Vein endothelial cell (primary cell): ENCODE data around the gene S1PR2. TPM values are rescaled to one million over a fixed set of nuclear protein-coding genes. Genes with fewer than 3 reads are reported as not detected.

Experiments
- small RNA-seq: library from RNA; depleted of rRNA; stranded (forward); fragments of <200 nt; gene quantifications from one replicate; pipeline ENCODE3, GENCODE V24; 2012
- total RNA-seq: library from RNA; depleted of rRNA; stranded (reverse); fragments of >200 nt; gene quantifications from 2 replicates; pipeline ENCODE4 v1.2.3, GENCODE V29; 2012

Gene S1PR2, protein sequence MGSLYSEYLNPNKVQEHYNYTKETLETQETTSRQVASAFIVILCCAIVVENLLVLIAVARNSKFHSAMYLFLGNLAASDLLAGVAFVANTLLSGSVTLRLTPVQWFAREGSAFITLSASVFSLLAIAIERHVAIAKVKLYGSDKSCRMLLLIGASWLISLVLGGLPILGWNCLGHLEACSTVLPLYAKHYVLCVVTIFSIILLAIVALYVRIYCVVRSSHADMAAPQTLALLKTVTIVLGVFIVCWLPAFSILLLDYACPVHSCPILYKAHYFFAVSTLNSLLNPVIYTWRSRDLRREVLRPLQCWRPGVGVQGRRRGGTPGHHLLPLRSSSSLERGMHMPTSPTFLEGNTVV
- total RNA-seq, result 1.6 and 1.7 TPM in 2 replicates

GRCh38 chr19:10230861-10231611 is at the start of gene S1PR2:
S1PR2 (minus strand) TSS chr19:10231331; CDS start chr19:10224905, 6,426 bp downstream.

DNA sequence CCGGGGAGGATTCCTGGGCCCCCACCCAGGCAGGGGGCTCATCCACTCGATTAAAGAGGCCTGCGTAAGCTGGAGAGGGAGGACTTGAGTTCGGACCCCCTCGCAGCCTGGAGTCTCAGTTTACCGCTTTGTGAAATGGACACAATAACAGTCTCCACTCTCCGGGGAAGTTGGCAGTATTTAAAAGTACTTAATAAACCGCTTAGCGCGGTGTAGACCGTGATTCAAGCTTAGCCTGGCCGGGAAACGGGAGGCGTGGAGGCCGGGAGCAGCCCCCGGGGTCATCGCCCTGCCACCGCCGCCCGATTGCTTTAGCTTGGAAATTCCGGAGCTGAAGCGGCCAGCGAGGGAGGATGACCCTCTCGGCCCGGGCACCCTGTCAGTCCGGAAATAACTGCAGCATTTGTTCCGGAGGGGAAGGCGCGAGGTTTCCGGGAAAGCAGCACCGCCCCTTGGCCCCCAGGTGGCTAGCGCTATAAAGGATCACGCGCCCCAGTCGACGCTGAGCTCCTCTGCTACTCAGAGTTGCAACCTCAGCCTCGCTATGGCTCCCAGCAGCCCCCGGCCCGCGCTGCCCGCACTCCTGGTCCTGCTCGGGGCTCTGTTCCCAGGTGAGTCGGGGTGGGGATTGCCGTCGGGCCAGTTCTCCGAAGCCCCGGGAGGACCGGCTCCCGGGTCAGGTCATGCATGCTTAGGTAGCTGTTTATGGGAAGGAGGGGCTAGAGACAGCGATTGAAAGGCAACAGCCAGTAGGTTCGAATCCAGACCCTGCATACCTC is 39.7 kb upstream of the S1PR2 start, which contains the start of gene ICAM1:
Gene ICAM1 (plus strand): TSS at position 505 of the 779 bp plus-strand sequence. CDS start 40 bp downstream, at position 545.

DNA sequence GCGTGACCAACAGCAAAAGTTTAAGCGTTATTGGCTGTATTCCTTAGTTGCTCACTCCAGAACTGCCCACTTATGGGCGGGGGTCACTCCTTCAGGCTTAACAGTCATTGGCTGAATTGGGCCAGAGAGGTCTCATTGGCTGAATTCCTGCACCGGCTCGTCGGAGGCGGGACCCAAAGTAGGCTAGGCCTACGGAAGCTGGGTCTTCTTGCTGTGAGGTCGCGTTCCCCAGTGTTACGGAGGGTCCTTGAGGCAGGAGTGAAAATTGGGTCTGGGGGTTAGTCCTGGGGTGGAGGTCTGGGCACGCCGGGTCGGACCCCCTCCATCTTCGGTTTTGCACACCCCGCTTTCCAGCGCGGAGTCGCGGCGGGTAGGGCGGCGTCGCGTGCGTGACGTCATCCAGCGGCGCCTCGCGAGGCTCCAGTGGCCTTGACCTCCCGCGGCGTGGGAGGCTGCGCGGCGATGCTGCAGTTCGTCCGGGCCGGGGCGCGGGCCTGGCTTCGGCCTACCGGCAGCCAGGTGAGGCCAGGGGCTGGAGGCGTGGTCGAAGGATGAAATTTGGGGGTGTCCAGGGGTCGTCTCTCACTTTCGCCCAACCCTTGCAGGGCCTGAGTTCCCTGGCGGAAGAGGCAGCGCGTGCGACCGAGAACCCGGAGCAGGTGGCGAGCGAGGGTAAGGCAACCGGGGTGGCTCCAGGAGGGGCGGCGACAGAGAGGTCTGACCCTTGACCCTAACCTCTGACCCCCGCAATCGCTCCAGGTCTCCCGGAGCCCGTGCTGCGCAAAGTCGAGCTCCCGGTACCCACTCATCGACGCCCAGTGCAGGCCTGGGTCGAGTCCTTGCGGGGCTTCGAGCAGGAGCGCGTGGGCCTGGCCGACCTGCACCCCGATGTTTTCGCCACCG is 20.9 kb upstream of the S1PR2 start, which contains the start of gene MRPL4:
Gene MRPL4 (plus strand): TSS at position 423 of the 903 bp plus-strand sequence. CDS start 40 bp downstream, at position 463.

DNA sequence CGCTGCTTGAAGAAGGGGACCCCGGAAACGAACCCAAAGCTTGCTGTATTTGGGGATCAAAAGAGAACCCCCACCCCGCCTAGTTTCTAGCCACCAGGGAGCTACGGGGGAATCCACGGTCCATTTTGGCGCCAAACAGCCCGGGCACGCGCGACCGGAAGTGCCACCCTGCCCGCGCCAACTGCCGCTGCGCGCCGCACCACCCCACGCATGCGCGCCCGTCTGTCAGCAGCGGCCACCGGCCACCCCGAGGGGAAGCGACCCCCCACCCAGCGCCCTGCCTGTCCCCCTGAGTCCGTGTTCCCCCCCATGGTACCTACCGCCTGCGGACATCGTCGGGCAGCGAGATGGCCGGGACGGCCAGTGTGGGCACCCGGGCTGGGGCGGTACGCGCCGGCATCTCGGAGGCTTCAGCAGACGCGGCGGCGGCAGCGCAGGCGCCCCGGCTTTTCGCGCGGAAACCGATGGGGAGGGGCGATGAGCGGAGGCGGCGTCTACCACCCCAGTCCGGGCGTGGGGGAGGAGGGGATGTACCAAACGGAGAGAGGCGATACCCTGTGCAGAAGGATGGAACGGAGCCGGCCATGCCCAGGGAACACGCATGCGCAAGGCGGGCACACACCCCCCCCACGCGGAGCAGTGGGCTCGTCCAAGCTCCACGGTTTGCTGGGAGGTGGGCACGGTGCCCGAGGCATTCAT is 36.5 kb downstream of the S1PR2 start, which contains the start of gene DNMT1:
Gene DNMT1 (minus strand): TSS at position 454 of the 699 bp plus-strand sequence. CDS start 54 bp downstream, at position 400.

Small RNAs within 50 kb of the gene (small RNA-seq; reads per million reads assigned to genes)
- not detected for gene MIR4322

Other genes with a start within 250 kb of the S1PR2 start
- 0.67 TPM in 1 of 2 replicates, not detected in the other for gene COL5A3, start 220.8 kb downstream of the S1PR2 start, total RNA-seq
- not detected in 2 replicates for gene RDH8, start 217.8 kb downstream of the S1PR2 start, total RNA-seq
- 18.9 and 21.2 TPM in 2 replicates for gene SHFL, start 145.0 kb downstream of the S1PR2 start, total RNA-seq
- 0.33 TPM in 1 of 2 replicates, not detected in the other for gene ANGPTL6, start 128.7 kb downstream of the S1PR2 start, total RNA-seq
- 33.8 and 34.6 TPM in 2 replicates for gene PPAN, start 125.0 kb downstream of the S1PR2 start, total RNA-seq
- gene P2RY11, start 119.6 kb downstream of the S1PR2 start, total RNA-seq, result 3.0 and 3.3 TPM in 2 replicates
- 259 and 291 TPM in 2 replicates for gene EIF3G, start 111.4 kb downstream of the S1PR2 start, total RNA-seq
- gene DNMT1, start 36.4 kb downstream of the S1PR2 start, total RNA-seq, result 40.5 and 65.2 TPM in 2 replicates
- gene MRPL4, start 20.9 kb upstream of the S1PR2 start, total RNA-seq, result 56.5 and 57.3 TPM in 2 replicates
- 45.2 and 46.7 TPM in 2 replicates for gene ICAM1, start 39.8 kb upstream of the S1PR2 start, total RNA-seq
- 0.33 TPM in 1 of 2 replicates, not detected in the other for gene ICAM4, start 55.6 kb upstream of the S1PR2 start, total RNA-seq
- under 0.01 TPM in 1 of 2 replicates, not detected in the other for gene ICAM5, start 58.6 kb upstream of the S1PR2 start, total RNA-seq
- gene ZGLP1, start 78.5 kb upstream of the S1PR2 start, total RNA-seq, result 0.33 and 0.38 TPM in 2 replicates
- 8.5 and 15.8 TPM in 2 replicates for gene FDX2, start 84.7 kb upstream of the S1PR2 start, total RNA-seq
- 13.9 and 17.3 TPM in 2 replicates for gene RAVER1, start 102.2 kb upstream of the S1PR2 start, total RNA-seq
- 7.1 and 9.5 TPM in 2 replicates for gene ICAM3, start 108.3 kb upstream of the S1PR2 start, total RNA-seq
- gene TYK2, start 149.2 kb upstream of the S1PR2 start, total RNA-seq, result 57.2 and 79.7 TPM in 2 replicates
- gene CDC37, start 172.2 kb upstream of the S1PR2 start, total RNA-seq, result 289 and 291 TPM in 2 replicates
- 3.6 and 5.6 TPM in 2 replicates for gene PDE4A, start 189.2 kb upstream of the S1PR2 start, total RNA-seq